NCI-H226 (cell line): ENCODE data around the gene NLRP9.

Experiments used
- DNase-seq: peaks from one replicate; pipeline ENCODE4 v3.0.0-alpha.2; 2015

The NLRP9 gene

GRCh38 chr19:55687281-55688201 lies 50.7 kb downstream of the NLRP9 start:
- DNase-seq: no peak

DNA sequence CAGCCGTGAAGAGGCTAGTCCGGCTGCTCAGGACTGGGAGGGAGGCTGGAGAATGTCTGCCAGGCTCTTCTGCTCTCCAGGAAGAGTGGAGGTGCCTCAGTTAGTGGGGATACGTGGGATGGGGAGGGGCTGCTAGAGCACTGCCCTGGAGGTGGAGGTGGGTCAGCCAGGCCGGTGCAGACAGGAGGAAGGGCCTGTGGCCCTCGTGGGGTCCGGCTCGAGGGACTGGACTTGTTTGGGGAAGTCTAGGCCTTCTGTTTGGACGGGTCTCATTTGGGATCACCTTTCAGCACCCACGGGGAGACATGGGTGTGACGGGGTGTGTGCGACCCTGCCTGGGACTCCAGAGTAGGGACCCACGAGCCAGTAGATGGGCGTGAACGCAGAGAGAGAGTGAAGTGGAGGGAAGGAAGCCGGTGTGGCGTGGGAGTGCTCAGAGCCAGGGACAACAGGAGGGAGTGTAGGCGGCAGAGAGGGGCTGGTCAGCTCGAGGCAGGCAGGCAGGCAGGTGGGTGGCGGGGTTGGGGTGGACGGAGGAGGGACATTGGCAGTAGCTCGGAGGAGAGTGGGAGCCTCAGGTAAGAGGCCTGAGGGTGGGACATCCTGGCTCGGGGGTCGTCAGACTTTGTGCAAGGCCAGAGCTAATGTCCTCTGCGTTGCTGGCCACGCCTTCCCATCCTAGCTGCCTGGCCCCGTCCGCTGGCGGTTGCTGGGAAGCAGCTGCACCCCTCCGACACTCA lies 51.7 kb downstream of the NLRP9 start:
- DNase-seq: no peak

- no peak for DNase-seq
Observed at GRCh38 chr19:55685776-55686175, 52.4 kb downstream of the NLRP9 start.

DNA sequence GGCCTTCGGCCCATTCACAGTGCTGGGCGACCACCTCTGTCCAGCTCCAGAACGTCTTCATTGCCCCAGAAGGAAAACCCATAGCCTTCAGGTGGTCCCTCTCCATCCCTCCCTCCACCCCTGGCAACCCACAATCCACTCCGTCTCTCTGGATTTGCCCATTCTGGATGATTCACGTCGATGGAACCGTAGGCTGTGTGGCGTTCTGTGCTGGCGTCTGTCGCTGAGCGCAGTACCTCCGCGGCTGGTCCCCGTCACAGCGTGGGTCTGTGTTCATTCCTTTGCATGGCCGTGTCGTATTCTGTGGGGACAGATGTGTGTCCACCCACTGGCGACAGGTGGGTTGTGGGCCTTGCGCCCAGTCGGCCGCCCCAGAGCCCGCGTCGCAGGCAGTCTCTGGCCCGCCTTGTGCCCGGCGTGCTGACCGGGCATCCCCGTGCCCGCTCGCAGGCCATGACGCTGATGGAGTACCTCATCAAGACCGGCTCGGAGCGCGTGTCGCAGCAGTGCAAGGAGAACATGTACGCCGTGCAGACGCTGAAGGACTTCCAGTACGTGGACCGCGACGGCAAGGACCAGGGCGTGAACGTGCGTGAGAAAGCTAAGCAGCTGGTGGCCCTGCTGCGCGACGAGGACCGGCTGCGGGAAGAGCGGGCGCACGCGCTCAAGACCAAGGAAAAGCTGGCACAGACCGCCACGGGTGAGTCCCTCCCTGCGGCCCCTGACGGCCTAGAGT lies 53.1 kb downstream of the NLRP9 start:
- DNase-seq: no peak

DNA sequence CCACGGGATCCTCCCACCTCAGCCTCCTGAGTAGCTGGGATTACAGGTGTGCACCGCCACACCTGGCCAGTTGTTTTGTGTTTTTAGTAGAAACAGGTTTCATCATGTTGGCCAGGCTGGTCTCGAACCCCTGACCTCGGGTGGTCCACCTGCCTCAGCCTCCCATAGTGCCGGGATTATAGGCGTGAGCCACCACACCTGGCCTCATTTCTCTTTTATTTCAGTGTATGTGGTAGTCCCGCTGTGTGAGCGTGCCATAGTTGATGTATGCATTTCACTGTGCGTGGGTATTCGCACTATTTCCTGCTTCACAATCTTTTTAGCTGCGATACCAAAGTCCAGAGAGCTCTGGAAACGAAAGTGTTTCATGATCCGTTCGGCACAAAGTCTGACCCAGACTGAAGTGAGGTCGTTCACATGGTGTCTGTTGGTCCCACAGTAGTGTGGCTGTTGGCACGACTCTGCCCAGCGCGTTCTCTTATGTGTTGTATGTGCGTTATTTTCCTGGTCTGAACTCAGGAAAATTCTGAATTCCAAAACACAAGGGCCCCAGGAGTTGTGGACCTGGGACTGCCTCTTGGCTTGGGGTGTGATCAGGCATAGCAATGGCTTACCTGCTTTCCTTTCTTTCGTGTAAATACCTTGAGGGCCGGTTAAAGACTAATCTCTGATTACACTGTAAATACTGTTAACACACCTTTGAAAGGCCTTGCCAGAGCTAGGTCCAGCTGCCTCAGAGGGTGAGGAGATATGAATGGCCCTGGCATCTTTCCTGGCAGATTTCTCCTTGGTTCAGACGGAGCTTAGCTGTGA lies 54.5 kb downstream of the NLRP9 start:
- no peak for DNase-seq

DNA sequence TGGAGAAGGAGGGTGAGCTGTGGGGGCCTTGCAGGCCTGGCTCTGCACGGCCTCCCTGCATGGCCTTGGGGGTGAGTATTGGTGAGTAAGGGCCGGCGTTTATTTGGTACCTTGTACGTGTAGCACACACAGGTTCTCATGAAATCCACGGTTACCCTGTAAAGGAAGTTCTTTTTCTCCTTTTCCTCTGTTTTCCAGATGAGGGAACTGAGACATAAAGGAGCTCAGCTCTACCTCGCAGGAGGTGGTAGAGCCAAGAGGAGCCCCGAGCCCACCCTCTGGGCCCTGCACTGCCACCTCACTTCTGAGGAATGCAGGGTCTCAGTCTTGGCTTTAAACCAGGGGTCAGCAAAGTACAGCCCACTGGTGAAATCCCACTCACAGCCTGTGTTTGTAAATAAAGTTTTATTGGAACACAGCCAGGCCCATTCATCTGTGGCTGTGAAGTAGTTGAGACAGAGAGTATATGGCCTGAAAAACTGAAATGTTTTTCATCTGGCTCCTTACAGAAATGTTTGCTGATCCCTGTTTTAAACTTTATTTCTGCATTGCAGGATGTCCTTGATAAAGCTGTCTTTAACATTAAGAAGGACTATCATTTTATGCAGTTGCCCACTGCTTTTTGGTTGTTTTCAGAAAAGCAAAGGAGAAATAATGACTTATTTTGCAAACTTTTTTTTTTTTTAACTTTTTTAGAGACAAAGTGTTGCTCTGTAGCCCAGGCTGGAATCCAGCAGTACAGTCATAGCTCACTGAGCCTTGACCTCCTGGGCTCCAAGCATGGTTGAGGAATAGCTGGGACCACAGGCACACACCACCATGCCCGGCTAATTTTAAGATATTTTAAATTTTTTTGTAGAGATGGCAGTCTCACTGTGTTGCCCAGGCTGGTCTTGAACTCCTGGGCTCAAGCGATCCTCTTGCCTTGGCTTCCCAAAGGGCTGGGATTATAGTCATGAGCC lies 56.8 kb downstream of the NLRP9 start:
- DNase-seq: no peak

- no peak for DNase-seq
Observed at GRCh38 chr19:55680339-55681130, 57.7 kb downstream of the NLRP9 start.

- no peak for DNase-seq
Observed at GRCh38 chr19:55679343-55680257, 58.6 kb downstream of the NLRP9 start.

DNA sequence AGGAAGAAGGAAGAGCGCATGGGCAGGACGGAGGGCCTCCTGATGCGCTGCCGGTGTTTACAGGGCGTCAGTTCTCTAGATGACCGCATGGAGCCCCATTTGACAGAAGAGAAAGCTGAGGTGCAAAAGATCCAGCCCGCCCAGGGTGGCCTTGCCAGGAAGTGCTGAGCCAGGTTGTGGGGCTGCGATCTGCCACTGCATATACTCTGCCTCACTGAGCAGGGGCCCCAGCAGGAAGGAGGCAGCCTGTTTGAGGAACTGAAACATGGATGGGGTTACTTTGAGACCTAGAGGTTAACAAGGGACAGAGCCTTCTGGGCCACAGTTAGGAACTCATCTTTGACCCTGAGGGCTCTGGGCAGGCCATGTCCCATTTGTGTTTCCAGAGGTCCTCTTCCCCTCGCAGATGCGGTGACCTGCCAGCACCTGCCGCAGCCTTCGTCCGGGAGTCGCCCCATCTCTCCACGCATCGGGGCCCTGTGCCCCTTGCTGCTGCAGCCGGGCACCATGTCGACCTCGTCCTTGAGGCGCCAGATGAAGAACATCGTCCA lies 60.0 kb downstream of the NLRP9 start:
- DNase-seq: no peak

DNA sequence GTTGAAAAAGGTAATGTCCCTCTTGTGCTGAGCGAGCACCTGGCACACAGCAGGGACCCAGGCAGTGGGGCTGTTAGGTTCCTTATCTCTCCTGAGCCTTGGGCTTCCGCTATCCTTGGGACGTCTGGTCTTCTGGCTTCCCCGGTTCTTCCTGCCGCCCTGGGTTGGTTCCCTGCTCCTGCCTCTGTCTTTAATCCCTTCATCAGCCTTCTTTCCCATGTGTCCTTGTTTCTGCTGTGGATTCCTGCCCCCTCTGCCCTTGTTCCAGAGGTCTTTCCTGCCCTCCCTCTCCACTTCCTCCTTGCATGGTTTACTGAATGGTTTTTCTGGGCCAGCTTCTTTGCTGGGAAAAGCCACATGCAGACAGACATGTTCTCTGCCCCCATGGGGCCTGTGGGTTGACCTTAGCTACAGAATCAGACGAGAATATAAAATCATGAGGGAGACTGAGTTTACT lies 60.6 kb downstream of the NLRP9 start:
- DNase-seq: no peak

DNA sequence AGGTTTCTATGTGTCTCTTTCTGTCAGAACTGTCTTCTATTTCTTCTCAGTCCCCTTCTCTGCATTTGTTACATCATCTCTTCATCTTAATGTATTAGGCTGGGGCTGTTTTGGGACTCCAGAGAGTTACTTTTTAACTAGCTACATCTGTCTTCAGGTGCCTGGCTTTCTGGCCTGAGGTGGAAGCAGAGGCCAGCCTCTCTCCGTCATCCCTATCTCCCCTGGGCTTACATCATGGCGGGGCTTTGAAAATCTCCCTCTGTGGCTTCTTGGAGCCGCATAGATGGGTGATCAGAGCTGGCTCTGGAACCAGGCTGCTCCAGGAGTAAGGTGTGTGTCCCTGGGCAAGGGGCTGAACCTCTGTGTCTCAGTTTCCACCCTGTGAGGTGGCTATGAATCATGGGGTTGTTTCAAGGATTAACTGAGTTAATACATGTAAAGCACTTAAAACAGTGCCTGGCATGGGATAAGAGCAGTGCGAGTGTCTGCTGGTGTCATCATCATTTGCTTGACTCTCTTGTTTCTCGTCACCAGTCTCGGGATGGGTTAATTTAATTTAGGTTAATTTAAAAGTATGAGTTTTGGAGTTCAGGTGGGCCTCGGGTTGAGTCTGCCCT lies 61.2 kb downstream of the NLRP9 start:
- DNase-seq: no peak

GRCh38 chr19:55676383-55676782 lies 61.8 kb downstream of the NLRP9 start:
- no peak for DNase-seq

DNA sequence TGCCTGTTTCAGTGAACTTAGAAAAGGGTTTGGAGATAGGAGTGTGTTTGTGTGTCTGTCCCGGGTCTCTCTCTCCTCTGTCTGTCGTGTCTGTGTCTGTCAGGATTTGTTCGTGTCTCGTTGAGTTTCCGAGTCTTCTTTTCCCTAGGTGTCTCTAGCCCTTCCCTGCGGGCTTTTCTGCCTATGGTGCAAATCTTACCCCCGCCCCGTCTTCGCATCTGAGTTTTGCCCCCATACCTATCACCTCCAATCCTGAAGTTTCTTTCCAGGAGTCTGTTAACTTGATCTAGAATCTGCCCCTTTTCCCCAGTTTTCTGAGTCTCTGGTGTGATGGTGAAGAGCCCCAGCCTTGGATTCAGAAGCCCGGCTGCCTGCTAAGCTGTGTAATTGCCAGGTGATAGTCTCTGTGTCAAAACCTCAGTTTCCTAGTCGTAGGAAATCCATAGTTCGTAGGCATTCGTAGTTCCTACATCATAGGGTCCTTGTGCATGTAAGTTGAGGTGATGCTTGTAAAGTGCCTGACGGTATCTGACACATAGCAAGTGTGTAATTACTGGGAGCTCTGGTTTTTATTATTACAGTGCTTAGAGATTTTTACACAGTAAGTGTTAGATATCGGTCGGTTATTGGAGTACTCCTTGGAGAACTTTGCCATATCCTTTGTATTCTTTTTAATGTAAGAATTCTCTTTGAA lies 62.4 kb downstream of the NLRP9 start:
- DNase-seq: no peak

- DNase-seq: peak; percentile 99
Observed at GRCh38 chr19:55674841-55675660, 63.2 kb downstream of the NLRP9 start, which contains the start of gene EPN1. Gene EPN1 (plus strand): TSS chr19:55675226. CDS start chr19:55678628, 3,402 bp downstream.

DNA sequence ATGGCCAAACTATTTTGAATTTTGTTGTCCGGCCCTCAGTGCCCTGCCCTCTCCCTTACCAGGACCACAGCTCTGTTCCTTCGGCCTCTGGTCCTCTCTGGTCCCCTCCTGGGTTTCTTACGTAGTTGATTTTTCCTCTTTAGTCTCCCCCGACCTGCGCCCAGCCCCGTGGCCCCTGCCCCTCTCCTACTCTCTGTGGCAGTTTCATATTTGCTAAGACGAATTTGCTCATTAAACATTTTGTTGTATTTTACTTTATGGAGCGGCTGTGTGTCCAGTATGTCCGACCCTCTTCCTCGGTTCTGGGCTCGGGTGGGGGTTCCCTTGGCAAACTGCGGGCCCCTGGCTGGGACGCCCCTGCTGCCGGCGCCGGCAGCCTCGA lies 63.8 kb downstream of the NLRP9 start:
- no peak for DNase-seq

GRCh38 chr19:55673889-55674288 lies 64.3 kb downstream of the NLRP9 start:
- DNase-seq: no peak

GRCh38 chr19:55673465-55673864 lies 64.7 kb downstream of the NLRP9 start:
- no peak for DNase-seq
